DND-41 (cell line): ENCODE measurements around the gene IFITM5.

Experiments
- EZH2 ChIP-seq: IDR thresholded peaks from 3 replicates; pipeline ENCODE4 v1.6.1; 2012; ENCODE audit warnings: borderline replicate concordance, low read depth, mild to moderate bottlenecking, moderate library complexity, low read length, inconsistent platforms; ENCODE audit not compliant: severe bottlenecking
- TF ChIP-seq, protein P1 (sequence below): IDR thresholded peaks from 2 replicates; pipeline ENCODE4 v1.5.1; 2012; ENCODE audit warnings: borderline replicate concordance, low read length, moderate library complexity, mild to moderate bottlenecking; ENCODE audit not compliant: poor library complexity, severe bottlenecking; ENCODE audit errors: extremely low read depth

DNA sequence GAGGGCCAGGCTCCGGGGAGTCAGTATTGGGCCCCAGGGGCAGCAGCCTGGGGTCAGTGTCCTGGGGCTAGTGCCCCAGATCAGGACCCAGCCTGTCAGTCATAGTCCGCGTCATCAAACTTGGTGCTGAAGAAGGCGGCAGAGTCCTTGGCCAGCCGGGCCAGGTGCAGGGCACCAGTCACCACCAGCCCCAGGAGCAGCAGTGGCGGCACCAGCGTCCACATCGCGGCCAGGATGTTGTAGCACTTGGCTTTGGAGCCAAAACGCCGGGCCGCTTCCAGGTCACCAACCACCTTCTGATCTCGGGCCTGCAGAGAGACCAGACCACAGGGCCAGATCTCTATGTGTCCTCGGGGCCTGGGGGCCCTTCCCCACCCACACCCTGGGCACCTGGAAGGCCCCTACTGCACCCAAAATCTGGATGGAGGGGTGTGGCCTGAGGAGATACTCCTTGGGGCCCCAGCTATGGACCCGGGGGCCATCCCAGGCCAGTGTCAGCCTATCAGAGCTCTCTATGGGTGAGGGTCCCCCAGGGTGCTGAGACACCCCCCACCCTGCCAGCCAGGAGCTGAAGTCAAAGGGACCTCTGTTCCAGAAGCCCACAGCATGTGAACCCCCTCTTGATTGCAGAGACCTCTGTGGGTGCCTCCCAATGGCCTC is 790 bp downstream of the IFITM5 start:
- TF ChIP-seq, protein P1, sequence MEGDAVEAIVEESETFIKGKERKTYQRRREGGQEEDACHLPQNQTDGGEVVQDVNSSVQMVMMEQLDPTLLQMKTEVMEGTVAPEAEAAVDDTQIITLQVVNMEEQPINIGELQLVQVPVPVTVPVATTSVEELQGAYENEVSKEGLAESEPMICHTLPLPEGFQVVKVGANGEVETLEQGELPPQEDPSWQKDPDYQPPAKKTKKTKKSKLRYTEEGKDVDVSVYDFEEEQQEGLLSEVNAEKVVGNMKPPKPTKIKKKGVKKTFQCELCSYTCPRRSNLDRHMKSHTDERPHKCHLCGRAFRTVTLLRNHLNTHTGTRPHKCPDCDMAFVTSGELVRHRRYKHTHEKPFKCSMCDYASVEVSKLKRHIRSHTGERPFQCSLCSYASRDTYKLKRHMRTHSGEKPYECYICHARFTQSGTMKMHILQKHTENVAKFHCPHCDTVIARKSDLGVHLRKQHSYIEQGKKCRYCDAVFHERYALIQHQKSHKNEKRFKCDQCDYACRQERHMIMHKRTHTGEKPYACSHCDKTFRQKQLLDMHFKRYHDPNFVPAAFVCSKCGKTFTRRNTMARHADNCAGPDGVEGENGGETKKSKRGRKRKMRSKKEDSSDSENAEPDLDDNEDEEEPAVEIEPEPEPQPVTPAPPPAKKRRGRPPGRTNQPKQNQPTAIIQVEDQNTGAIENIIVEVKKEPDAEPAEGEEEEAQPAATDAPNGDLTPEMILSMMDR: no peak
- TF ChIP-seq EZH2: no peak
